Keratinocyte (primary cell): ENCODE measurements around the gene GABRB1. TPM values are rescaled to one million over a fixed set of nuclear protein-coding genes. Genes with fewer than 3 reads are reported as not detected.

Experiments
- DNase-seq: peaks from one replicate; pipeline ENCODE4 v3.0.0-alpha.2; 2011; ENCODE audit warnings: low read depth, missing footprints, low spot score
- FAIRE-seq: peaks from 2 replicates; lab custom pipeline; 2011; peaks lifted over from hg19 to GRCh38; lab: Jason Lieb, UNC
- H2AFZ ChIP-seq: 2 replicates; pipeline ENCODE4 v1.6.0; 2012; ENCODE audit warnings: low read length, control low read depth, inconsistent platforms; ENCODE audit not compliant: control insufficient read depth
- H3K27ac ChIP-seq: 2 replicates; pipeline ENCODE4 v1.5.1; 2011; ENCODE audit warnings: low read length; ENCODE audit not compliant: control insufficient read depth, insufficient read depth
- H3K27me3 ChIP-seq: 3 replicates; pipeline ENCODE4 v1.6.0; 2011; ENCODE audit warnings: low read length; ENCODE audit not compliant: control insufficient read depth, insufficient read depth; ENCODE audit errors: extremely low read depth
- H3K36me3 ChIP-seq, 2 experiments: 2 replicates in 1 of 2; 3 replicates in 1 of 2; pipeline ENCODE4 v1.5.1; 2011; ENCODE audit warnings: low read length in 2 of 2, mild to moderate bottlenecking in 1 of 2; ENCODE audit not compliant: control insufficient read depth in 2 of 2, insufficient read depth in 2 of 2; ENCODE audit errors: extremely low read depth in 1 of 2
- H3K4me1 ChIP-seq: 3 replicates; pipeline ENCODE4 v1.5.1; 2011; ENCODE audit warnings: low read length; ENCODE audit not compliant: control insufficient read depth, insufficient read depth; ENCODE audit errors: extremely low read depth
- H3K4me2 ChIP-seq: 3 replicates; pipeline ENCODE4 v1.6.0; 2011; ENCODE audit warnings: low read depth, low read length; ENCODE audit not compliant: control insufficient read depth, insufficient read depth; ENCODE audit errors: extremely low read depth
- H3K4me3 ChIP-seq, 3 experiments: fragments of 200-600 bp in 1 of 3; sonication (generic) in 1 of 3; 2 replicates in 2 of 3; 3 replicates in 1 of 3; pipeline ENCODE4 v1.5.1; 2011 to 2016; ENCODE audit warnings: low read length in 3 of 3, mild to moderate bottlenecking in 3 of 3, control low read depth in 2 of 3, inconsistent platforms in 1 of 3, low read depth in 1 of 3, mixed read lengths in 1 of 3, mixed run types in 1 of 3, moderate library complexity in 1 of 3; ENCODE audit not compliant: control insufficient read depth in 2 of 3, insufficient read depth in 2 of 3; ENCODE audit errors: extremely low read depth in 1 of 3
- H3K79me2 ChIP-seq: 2 replicates; pipeline ENCODE4 v1.6.0; 2012; ENCODE audit warnings: low read length; ENCODE audit not compliant: control insufficient read depth, insufficient read depth
- H3K9ac ChIP-seq: 3 replicates; pipeline ENCODE4 v1.6.0; 2011; ENCODE audit warnings: low read length; ENCODE audit not compliant: control insufficient read depth, insufficient read depth; ENCODE audit errors: extremely low read depth
- H3K9me1 ChIP-seq: 3 replicates; pipeline ENCODE4 v1.6.0; 2011; ENCODE audit warnings: low read length; ENCODE audit not compliant: control insufficient read depth, insufficient read depth; ENCODE audit errors: extremely low read depth
- H3K9me3 ChIP-seq: 2 replicates; pipeline ENCODE4 v1.5.1; 2012; ENCODE audit warnings: low read depth, low read length; ENCODE audit not compliant: control insufficient read depth
- H4K20me1 ChIP-seq: 3 replicates; pipeline ENCODE4 v1.6.0; 2011; ENCODE audit warnings: low read length; ENCODE audit not compliant: control insufficient read depth, insufficient read depth; ENCODE audit errors: extremely low read depth
- EZH2 ChIP-seq: IDR thresholded peaks from one replicate; pipeline ENCODE4 v1.6.1; 2012; ENCODE audit warnings: inconsistent platforms, mild to moderate bottlenecking, low read length, moderate library complexity
- dilution Hi-C: fragments of 300-500 bp; cut with MboI; formaldehyde crosslinking; loops from one replicate; pipeline ENCODE4 v1.7.0; 2020; ENCODE audit warnings: low sequenced_read_pairs; ENCODE audit not compliant: extremely low pct_ligation_motif_present
- polyA plus RNA-seq, 5 experiments: library from polyadenylated mRNA; depleted of rRNA in 3 of 5; stranded (reverse) in 3 of 5; stranded (forward) in 1 of 5; unstranded in 1 of 5; fragments of >200 nt; gene quantifications; 1 replicate in 1 of 5; 2 replicates in 3 of 5; 3 replicates in 1 of 5; pipeline versions ENCODE4 v1.2.1 to v1.2.3, GENCODE V29; 2011 to 2012; ENCODE audit warnings: missing spikeins in 2 of 5, low read depth in 1 of 5, low replicate concordance in 1 of 5
- TF ChIP-seq, protein P1 (sequence below), 3 experiments: IDR thresholded peaks in 1 of 3; conservative IDR thresholded peaks in 1 of 3; optimal IDR thresholded peaks in 1 of 3; 2 replicates in 2 of 3; 3 replicates in 1 of 3; pipeline versions ENCODE3 to v1.5.1; 2011; ENCODE audit warnings: low read length in 3 of 3, mild to moderate bottlenecking in 3 of 3, moderate library complexity in 2 of 3, control low read depth in 1 of 3, inconsistent platforms in 1 of 3; ENCODE audit not compliant: insufficient read depth in 2 of 3; ENCODE audit errors: extremely low read depth in 1 of 3

Gene GABRB1
- polyA plus RNA-seq, 1 donor (not counting 4 experiments of a cell fraction or from before 2014, with no cell fraction given) = not detected

DNA sequence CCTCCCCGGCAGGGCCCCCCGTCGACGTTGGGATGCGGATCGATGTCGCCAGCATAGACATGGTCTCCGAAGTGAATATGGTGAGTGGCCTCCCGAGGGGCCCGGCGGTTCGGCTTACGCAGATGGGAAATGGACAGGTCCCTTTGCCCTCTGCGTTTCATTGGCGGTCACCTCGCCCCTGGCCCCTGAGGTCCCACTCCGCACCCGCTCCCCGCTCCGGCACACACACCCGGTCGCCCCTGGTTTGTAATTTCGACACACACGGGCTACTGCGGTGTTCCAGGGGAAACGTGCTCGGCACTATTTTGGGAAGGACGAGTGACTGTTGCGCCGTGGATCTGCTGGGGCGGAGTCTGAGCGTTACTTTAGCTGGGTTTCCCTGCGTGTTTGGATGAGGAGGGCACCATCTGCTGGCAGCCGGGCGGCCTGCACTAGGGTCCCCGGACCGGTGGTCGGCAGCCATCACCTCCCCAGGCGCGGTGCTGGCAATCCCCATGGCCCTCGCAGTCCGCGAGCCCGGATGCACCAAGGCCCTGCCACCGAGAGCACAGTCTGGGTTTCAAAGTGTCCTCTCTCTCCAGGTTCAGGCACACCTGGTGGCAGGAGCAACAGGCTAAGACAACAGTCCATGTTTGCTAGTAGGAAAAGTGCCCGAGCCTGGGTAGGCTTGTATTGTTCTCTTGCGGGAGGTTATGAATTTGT lies 1.2 kb downstream of the GABRB1 start:
- peak overlapping the region; percentile 22 to 81 (median 62) for H3K4me3 ChIP-seq
- H3K36me3 ChIP-seq = no peaks in the 10 kb centered on the region
- H3K4me1 ChIP-seq = peaks cover 8% of the 10 kb centered on the region
- FAIRE-seq (no peak), DNase-seq (no peak)
- no peaks in the 10 kb centered on the region for H3K79me2 ChIP-seq
- no peaks in the 10 kb centered on the region for H4K20me1 ChIP-seq
- no peaks in the 10 kb centered on the region for H3K9me3 ChIP-seq
- peaks cover 14% of the 10 kb centered on the region for H3K27me3 ChIP-seq
- dilution Hi-C loops = no loop called here
- H2AFZ ChIP-seq = peak overlapping the region; percentile 84
- H3K9me1 ChIP-seq = no peaks in the 10 kb centered on the region
- H3K27ac ChIP-seq = no peak overlapping the region
- H3K4me2 ChIP-seq = peak overlapping the region; percentile 98
- TF ChIP-seq, protein P1, sequence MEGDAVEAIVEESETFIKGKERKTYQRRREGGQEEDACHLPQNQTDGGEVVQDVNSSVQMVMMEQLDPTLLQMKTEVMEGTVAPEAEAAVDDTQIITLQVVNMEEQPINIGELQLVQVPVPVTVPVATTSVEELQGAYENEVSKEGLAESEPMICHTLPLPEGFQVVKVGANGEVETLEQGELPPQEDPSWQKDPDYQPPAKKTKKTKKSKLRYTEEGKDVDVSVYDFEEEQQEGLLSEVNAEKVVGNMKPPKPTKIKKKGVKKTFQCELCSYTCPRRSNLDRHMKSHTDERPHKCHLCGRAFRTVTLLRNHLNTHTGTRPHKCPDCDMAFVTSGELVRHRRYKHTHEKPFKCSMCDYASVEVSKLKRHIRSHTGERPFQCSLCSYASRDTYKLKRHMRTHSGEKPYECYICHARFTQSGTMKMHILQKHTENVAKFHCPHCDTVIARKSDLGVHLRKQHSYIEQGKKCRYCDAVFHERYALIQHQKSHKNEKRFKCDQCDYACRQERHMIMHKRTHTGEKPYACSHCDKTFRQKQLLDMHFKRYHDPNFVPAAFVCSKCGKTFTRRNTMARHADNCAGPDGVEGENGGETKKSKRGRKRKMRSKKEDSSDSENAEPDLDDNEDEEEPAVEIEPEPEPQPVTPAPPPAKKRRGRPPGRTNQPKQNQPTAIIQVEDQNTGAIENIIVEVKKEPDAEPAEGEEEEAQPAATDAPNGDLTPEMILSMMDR (optimal IDR thresholded peaks at IDR 0.05 in 1 of 3, IDR thresholded peaks at IDR 0.05 in 1 of 3, conservative IDR thresholded peaks at IDR 0.05 in 1 of 3; ENCODE audit: extremely low read depth in 1 of 3, insufficient read depth in 2 of 3, low read length in 3 of 3) = peak; percentile 55 to 90 (median 85)
- TF ChIP-seq EZH2 = no peak
- H3K9ac ChIP-seq = peak overlapping the region; percentile 24

DNA sequence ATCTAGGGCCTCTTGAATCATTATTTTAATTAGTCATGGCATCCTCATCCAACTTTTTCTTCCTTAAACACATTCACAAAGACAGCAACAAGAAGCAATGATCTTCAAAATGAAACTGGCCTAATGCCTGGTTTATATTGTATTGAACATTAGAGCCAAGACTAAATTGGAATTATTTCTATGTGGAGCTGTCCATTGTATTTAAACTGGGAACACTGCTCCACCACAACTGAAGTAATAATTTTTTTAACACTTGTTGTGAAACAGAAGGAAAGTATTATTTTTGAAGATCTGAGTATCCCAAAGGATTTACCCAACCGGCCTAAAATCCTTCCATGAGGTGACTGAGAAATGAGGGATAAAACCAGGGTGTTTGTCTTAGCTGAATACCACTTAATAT lies 6.9 kb downstream of the GABRB1 start:
- no peak overlapping the region for H2AFZ ChIP-seq
- no peak for TF ChIP-seq EZH2
- TF ChIP-seq, protein P1 (optimal IDR thresholded peaks at IDR 0.05 in 1 of 3, IDR thresholded peaks at IDR 0.05 in 1 of 3, conservative IDR thresholded peaks at IDR 0.05 in 1 of 3; ENCODE audit: extremely low read depth in 1 of 3, insufficient read depth in 2 of 3, low read length in 3 of 3) = no peak
- H3K27me3 ChIP-seq = no peaks in the 10 kb centered on the region
- no peak overlapping the region for H3K27ac ChIP-seq
- H3K4me1 ChIP-seq = no peaks in the 10 kb centered on the region
- no peak overlapping the region for H3K4me3 ChIP-seq
- no peaks in the 10 kb centered on the region for H3K79me2 ChIP-seq
- FAIRE-seq (no peak), DNase-seq (no peak)
- H4K20me1 ChIP-seq = no peaks in the 10 kb centered on the region
- dilution Hi-C loops = no loop called here
- no peaks in the 10 kb centered on the region for H3K36me3 ChIP-seq
- H3K4me2 ChIP-seq = no peak overlapping the region
- H3K9ac ChIP-seq = no peak overlapping the region
- no peaks in the 10 kb centered on the region for H3K9me3 ChIP-seq
- no peaks in the 10 kb centered on the region for H3K9me1 ChIP-seq
